OCI-LY3 (cell line): ENCODE measurements around the gene HEY2.

Source experiments
- CTCF ChIP-seq: fragments of 200-600, 300-600 bp; sonication (generic); IDR thresholded peaks from 2 replicates; pipeline ENCODE4 v1.5.1; 2014; ENCODE audit warnings: antibody characterized with exemption, low read length, low read depth
- EZH2phosphoT487 ChIP-seq: fragments of 200-600 bp; shearing (Covaris generic); IDR thresholded peaks from 2 replicates; pipeline ENCODE4 v1.6.1; 2018; ENCODE audit warnings: antibody characterized with exemption, mixed run types, low read depth

- TF ChIP-seq CTCF = no peak
- no peak for TF ChIP-seq EZH2phosphoT487
Observed at GRCh38 chr6:125707615-125708243, 41.7 kb upstream of the HEY2 start.
